B cell (primary cell): ENCODE data around the gene LCE4A. TPM values are rescaled to one million over a fixed set of nuclear protein-coding genes. Genes with fewer than 3 reads are reported as not detected.

Source experiments
- ATAC-seq: fragments of 200-7000 bp; cut with Tn5 transposase; one replicate; pipeline ENCODE4 v1.10.0; 2021; ENCODE audit warnings: low read depth, mild to moderate bottlenecking, moderate number of reproducible peaks, moderate library complexity
- CTCF ChIA-PET: fragments of 350-600 bp; sonication (Branson Sonifier 250); formaldehyde crosslinking; loops from one replicate; lab custom pipeline; 2021; ENCODE audit warnings: antibody characterized with exemption, inconsistent platforms; lab: Charles Lee
- POLR2A ChIA-PET: fragments of 350-600 bp; sonication (Branson Sonifier 250); formaldehyde crosslinking; loops from one replicate; lab custom pipeline; 2021; ENCODE audit warnings: antibody characterized with exemption; lab: Charles Lee
- DNase-seq: peaks from one replicate; pipeline ENCODE4 v3.0.0; 2013
- H2AFZ ChIP-seq: 2 replicates; pipeline ENCODE4 v1.6.1; 2012; ENCODE audit warnings: mild to moderate bottlenecking, low read depth, low read length; ENCODE audit not compliant: insufficient read depth, poor library complexity, severe bottlenecking
- H3K27ac ChIP-seq, 2 donors: 1 replicate in 1 of 2; 2 replicates in 1 of 2; pipeline ENCODE4 v1.5.1; 2012 to 2013; ENCODE audit warnings: low read length in 2 of 2, mild to moderate bottlenecking in 2 of 2, moderate library complexity in 1 of 2
- H3K27me3 ChIP-seq, 4 experiments: fragments of 200-600 bp in 1 of 4; sonication (generic) in 1 of 4; replicated peaks in 1 of 4; 1 replicate in 2 of 4; 2 replicates in 2 of 4; pipeline versions ENCODE4 v1.6.1 to v1.7.0; 2013 to 2016; ENCODE audit warnings: low read length in 3 of 4, mild to moderate bottlenecking in 2 of 4, mixed read lengths in 1 of 4, moderate library complexity in 1 of 4; ENCODE audit not compliant: insufficient read depth in 4 of 4, control insufficient read depth in 3 of 4; ENCODE audit errors: control extremely low read depth in 1 of 4
- H3K36me3 ChIP-seq, 2 experiments: replicated peaks in 1 of 2; 1 replicate in 1 of 2; 2 replicates in 1 of 2; pipeline versions ENCODE4 v1.6.1 to v1.7.1; 2013; ENCODE audit warnings: low read length in 1 of 2; ENCODE audit not compliant: insufficient read depth in 2 of 2, control insufficient read depth in 1 of 2; ENCODE audit errors: control extremely low read depth in 1 of 2, extremely low read depth in 1 of 2
- H3K4me1 ChIP-seq, 2 donors: fragments of 200-600 bp in 1 of 2; sonication (generic) in 1 of 2; 1 replicate in 1 of 2; 2 replicates in 1 of 2; pipeline versions ENCODE4 v1.5.1 to v1.6.1; 2013 to 2017; ENCODE audit warnings: low read length in 2 of 2; ENCODE audit not compliant: control insufficient read depth in 2 of 2, insufficient read depth in 2 of 2
- H3K4me2 ChIP-seq: replicated peaks from 2 replicates; pipeline ENCODE3; 2012; ENCODE audit warnings: mild to moderate bottlenecking, low read depth, low read length; ENCODE audit not compliant: poor library complexity, severe bottlenecking
- H3K4me3 ChIP-seq, 5 experiments: fragments of 200-600 bp in 1 of 5; sonication (generic) in 1 of 5; 1 replicate in 3 of 5; 2 replicates in 2 of 5; pipeline versions ENCODE4 v1.5.1 to v1.7.0; 2011 to 2016; ENCODE audit warnings: low read length in 4 of 5, mild to moderate bottlenecking in 4 of 5, low read depth in 2 of 5, control low read depth in 1 of 5, moderate library complexity in 1 of 5; ENCODE audit not compliant: insufficient read depth in 1 of 5; ENCODE audit errors: control extremely low read depth in 1 of 5, extremely low read depth in 1 of 5
- H3K79me2 ChIP-seq: fragments of 200-600 bp; sonication (generic); one replicate; pipeline ENCODE4 v1.6.0; 2016; ENCODE audit warnings: low read length; ENCODE audit not compliant: control insufficient read depth, insufficient read depth
- H3K9ac ChIP-seq: fragments of 200-600 bp; sonication (generic); 2 replicates; pipeline ENCODE4 v1.6.1; 2017; ENCODE audit warnings: mild to moderate bottlenecking, low read length, moderate library complexity
- H3K9me3 ChIP-seq, 3 donors: one replicate each; pipeline versions ENCODE4 v1.6.1 to v1.7.1; 2013; ENCODE audit warnings: low read length in 2 of 3; ENCODE audit not compliant: control insufficient read depth in 2 of 3, insufficient read depth in 1 of 3; ENCODE audit errors: control extremely low read depth in 1 of 3
- H4K20me1 ChIP-seq: 2 replicates; pipeline ENCODE4 v1.6.0; 2012; ENCODE audit warnings: mild to moderate bottlenecking, low read length; ENCODE audit not compliant: insufficient read depth, control insufficient read depth, poor library complexity, severe bottlenecking
- H3K27ac Mint-ChIP-seq: one replicate; pipeline ENCODE4 v1.8.0; 2021; ENCODE audit warnings: mixed read lengths
- H3K27me3 Mint-ChIP-seq: one replicate; pipeline ENCODE4 v1.8.0; 2021; ENCODE audit warnings: mixed read lengths
- H3K4me1 Mint-ChIP-seq: one replicate; pipeline ENCODE4 v1.8.0; 2021; ENCODE audit warnings: mixed read lengths
- H3K4me3 Mint-ChIP-seq: one replicate; pipeline ENCODE4 v1.8.0; 2021; ENCODE audit warnings: mixed read lengths
- H3K9me3 Mint-ChIP-seq: one replicate; pipeline ENCODE4 v1.8.0; 2022; ENCODE audit warnings: mixed read lengths; ENCODE audit not compliant: insufficient read depth
- CTCF ChIP-seq: fragments of 200-600 bp; IDR thresholded peaks from one replicate; pipeline ENCODE4 v1.8.0; 2022; ENCODE audit warnings: antibody characterized with exemption, mild to moderate bottlenecking
- EZH2 ChIP-seq: IDR thresholded peaks from 2 replicates; pipeline ENCODE4 v1.6.1; 2012; ENCODE audit warnings: borderline replicate concordance, low read depth, mild to moderate bottlenecking, moderate library complexity, low read length; ENCODE audit not compliant: insufficient read depth, poor library complexity, severe bottlenecking
- intact Hi-C: fragments of 100-400 bp; cut with micrococcal nuclease; formaldehyde crosslinking; loops from one replicate; pipeline ENCODE4 v1.10.0; 2022
- polyA plus RNA-seq: library from polyadenylated mRNA; depleted of rRNA; stranded (reverse); fragments of >200 nt; gene quantifications from 2 replicates; pipeline ENCODE4 v1.2.3, GENCODE V29; 2012
- total RNA-seq, 2 donors: library from RNA; stranded (reverse); fragments of 120-200 nt in 1 of 2; gene quantifications; 1 replicate in 1 of 2; 2 replicates in 1 of 2; pipeline versions ENCODE4 v1.2.3 to v1.2.4, GENCODE V29; 2013 to 2022

Gene LCE4A
- total and polyA plus RNA-seq, 2 donors (not counting 1 experiment from before 2014, with no cell fraction given): not detected

DNA sequence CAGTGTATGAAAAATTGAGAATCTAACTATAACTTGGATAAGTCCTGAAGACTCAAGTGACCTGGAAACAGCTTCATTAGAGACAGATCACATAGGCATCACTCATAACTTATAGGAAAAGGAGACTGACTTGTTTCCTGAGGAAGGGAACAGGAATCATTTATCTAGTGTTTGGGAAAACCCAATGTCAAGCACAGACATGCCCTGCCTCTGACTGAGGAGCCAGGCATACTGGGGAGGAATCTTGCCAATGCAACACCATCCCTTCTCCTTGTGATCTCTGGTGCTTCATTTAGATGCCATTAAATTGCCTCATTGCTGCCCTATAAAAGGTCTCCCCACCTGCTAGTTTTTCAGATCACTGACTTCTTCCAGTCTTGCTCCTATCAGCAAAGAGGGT, 10.3 kb downstream of the LCE4A start:
- no peak overlapping the region for H3K4me3 Mint-ChIP-seq
- no peaks in the 10 kb centered on the region for H3K9me3 Mint-ChIP-seq
- intact Hi-C loops: no loop called here
- TF ChIP-seq CTCF (no peak), EZH2 (no peak)
- CTCF ChIA-PET: no interaction called here
- POLR2A ChIA-PET: no interaction called here
- H3K9ac ChIP-seq: no peak overlapping the region
- no peaks in the 10 kb centered on the region for H3K36me3 ChIP-seq
- no peak overlapping the region for H3K27ac ChIP-seq
- peaks cover 0 to 4% (median 0%) of the 10 kb centered on the region in 3 donors for H3K9me3 ChIP-seq
- H3K27me3 Mint-ChIP-seq: peaks cover 18% of the 10 kb centered on the region
- H3K27me3 ChIP-seq: no peaks in the 10 kb centered on the region
- no peak overlapping the region for H3K27ac Mint-ChIP-seq
- H3K4me1 Mint-ChIP-seq: no peaks in the 10 kb centered on the region
- ATAC-seq (no peak), DNase-seq (no peak)
- no peaks in the 10 kb centered on the region for H4K20me1 ChIP-seq
- no peaks in the 10 kb centered on the region for H3K79me2 ChIP-seq
- no peak overlapping the region for H2AFZ ChIP-seq
- no peak overlapping the region for H3K4me3 ChIP-seq
- no peaks in the 10 kb centered on the region for H3K4me1 ChIP-seq
- no peak overlapping the region for H3K4me2 ChIP-seq

DNA sequence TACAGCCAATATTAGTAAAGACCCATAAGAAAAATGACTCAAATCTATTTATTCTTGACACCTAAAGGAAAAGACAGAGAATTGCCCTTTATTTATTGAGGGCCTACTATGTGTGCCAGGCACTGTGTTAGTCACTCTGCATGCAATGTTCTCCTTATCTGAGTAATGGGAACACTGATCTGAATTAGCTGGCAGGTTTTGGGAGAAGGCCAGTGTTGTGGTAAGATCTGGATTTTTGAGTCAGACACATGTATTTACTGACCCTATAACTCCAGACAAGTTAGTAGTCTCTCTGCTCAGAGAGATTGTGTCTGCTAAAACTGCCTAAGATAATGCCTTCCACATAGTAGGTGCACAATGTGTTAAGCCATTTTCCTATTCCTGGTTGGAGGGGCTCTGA, 17.3 kb downstream of the LCE4A start:
- H3K4me1 Mint-ChIP-seq: no peaks in the 10 kb centered on the region
- H3K9me3 Mint-ChIP-seq: no peaks in the 10 kb centered on the region

More for the DNA sequence above, 17.3 kb downstream of the LCE4A start:
- H3K4me3 ChIP-seq: no peak overlapping the region
- POLR2A ChIA-PET: no interaction called here
- DNase-seq (no peak), ATAC-seq (no peak)
- H3K27me3 Mint-ChIP-seq: peaks cover 25% of the 10 kb centered on the region
- H3K9ac ChIP-seq: no peak overlapping the region
- H3K4me1 ChIP-seq: no peaks in the 10 kb centered on the region
- intact Hi-C loops: no loop called here
- no peak overlapping the region for H2AFZ ChIP-seq
- no peak overlapping the region for H3K4me3 Mint-ChIP-seq
- no peak overlapping the region for H3K27ac ChIP-seq
- H3K4me2 ChIP-seq: no peak overlapping the region
- H3K36me3 ChIP-seq: no peaks in the 10 kb centered on the region
- CTCF ChIA-PET: no interaction called here
- no peaks in the 10 kb centered on the region for H4K20me1 ChIP-seq
- H3K9me3 ChIP-seq: no peaks in the 10 kb centered on the region
- H3K79me2 ChIP-seq: no peaks in the 10 kb centered on the region
- H3K27ac Mint-ChIP-seq: no peak overlapping the region
- no peaks in the 10 kb centered on the region for H3K27me3 ChIP-seq
- TF ChIP-seq EZH2: no peak
- TF ChIP-seq CTCF: no peak
